Urothelium cell line (cell line): Measurements from ENCODE around the gene STK11IP.
A peak's percentile ranks its signal among the peaks of the same experiment; 100 is the strongest.

Source experiments
- DNase-seq: peaks from one replicate; pipeline ENCODE4 v3.0.0; 2011; ENCODE audit warnings: low spot score, mixed read lengths
- FAIRE-seq: peaks from 2 replicates; lab custom pipeline; 2011; peaks lifted over from hg19 to GRCh38; lab: Jason Lieb, UNC

The STK11IP gene

DNA sequence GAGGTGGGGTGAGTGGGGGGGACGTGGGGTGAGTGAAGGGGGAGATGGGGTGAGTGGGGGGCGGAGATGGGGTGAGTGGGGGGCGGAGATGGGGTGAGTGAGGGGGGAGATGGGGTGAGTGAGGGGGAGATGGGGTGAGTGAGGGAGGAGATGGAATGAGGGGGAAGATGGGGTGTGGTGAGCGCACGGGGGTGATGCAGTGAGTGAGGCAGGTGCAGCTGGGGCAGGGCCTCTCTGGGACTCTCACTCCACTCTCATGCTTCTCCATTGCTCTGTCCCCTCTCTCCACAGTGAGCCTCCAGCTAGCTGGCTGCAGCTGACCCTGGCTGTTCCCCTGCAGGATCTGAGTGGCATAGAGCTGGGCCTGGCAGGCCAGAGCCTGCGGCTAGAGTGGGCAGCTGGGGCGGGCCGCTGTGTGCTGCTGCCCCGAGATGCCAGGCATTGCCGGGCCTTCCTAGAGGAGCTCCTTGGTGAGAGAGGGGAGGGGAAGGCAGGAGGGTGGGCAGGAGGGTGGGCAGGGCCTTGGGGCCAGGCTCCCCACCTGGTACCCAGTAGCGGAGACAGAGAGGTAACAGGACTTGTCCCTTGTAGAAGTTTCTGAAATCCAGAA lies 15.9 kb downstream of the STK11IP start:
- no peak for FAIRE-seq
- no peak for DNase-seq

DNA sequence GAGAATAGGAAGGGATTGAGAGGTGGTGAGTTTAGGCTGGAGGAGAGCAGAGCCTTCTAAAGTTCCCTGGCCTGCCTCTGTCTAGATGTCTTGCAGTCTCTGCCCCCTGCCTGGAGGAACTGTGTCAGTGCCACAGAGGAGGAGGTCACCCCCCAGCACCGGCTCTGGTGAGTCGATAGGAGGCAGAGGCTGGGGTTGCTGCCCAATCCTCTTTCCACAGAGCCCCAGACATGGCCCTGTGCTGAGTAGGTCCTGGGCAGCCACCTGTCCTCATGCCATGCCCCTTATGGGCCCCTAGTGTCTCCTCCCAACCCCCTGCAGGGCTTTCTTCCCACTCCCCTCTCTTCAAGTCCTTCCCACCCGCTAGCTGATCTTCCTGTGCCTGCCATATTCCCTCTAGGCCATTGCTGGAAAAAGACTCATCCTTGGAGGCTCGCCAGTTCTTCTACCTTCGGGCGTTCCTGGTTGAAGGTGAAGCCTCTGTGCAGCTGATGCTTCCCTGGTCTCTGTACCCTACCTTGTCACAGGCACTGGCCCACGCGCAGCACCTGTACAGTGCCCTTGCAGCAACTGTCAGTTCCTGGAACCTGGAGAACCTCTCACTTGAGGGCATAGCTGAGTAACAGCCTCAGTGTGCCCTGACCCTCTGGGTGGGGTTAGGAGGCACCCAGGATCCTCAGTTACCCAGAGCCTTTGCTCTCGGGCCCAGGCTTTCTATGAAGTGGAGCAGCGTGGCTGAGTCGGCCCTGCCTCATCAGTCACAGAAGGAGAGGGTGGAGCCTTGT lies 16.6 kb downstream of the STK11IP start:
- no peak for FAIRE-seq
- DNase-seq, result no peak

DNA sequence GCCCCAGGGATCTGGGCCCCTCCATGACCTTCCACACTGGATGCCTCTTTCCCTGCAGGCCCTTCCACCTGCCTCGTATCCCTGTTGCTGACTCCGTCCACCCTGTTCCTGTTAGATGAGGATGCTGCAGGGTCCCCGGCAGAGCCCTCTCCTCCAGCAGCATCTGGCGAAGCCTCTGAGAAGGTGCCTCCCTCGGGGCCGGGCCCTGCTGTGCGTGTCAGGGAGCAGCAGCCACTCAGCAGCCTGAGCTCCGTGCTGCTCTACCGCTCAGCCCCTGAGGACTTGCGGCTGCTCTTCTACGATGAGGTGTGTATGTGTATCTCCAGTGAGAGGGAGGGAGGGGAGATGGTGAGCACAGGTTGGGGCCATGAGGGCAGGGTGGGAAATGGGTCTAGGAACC lies 17.4 kb downstream of the STK11IP start:
- FAIRE-seq (no peak), DNase-seq (no peak)

DNA sequence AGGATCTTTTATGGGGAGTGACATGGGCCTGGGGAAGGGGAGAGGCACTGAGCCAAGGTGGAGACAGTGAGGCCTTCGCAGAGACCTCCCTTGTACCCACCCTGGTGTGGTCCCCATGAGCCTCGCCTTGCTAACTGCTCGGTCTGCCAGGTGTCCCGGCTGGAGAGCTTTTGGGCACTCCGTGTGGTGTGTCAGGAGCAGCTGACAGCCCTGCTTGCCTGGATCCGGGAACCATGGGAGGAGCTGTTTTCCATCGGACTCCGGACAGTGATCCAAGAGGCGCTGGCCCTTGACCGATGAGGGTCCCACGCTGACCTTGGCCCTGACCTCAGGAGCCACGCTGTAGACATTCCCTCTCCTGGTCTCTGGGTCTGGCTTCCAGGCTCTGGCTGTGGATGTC lies 18.2 kb downstream of the STK11IP start:
- FAIRE-seq (no peak), DNase-seq (no peak)

DNA sequence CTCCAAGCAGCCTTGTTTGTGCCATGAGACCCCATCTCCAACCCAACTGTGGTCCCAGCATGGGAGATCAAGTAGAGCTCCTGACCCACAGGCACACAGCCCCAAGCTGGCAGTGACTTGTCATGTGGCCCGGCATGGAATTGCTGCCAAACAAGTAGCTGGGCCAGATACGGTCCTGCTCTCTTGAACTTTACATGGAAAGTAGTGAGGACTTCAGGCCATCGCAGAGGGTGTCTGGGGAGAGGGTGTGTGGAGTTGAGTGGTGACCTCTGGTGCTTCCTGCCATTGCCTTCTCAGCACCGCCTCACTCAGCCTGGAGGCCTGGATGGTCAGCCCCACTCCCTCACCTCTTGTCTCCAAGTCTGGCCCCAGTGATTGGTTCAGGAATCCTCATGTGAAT lies 18.9 kb downstream of the STK11IP start:
- FAIRE-seq, result no peak
- DNase-seq, result no peak

DNA sequence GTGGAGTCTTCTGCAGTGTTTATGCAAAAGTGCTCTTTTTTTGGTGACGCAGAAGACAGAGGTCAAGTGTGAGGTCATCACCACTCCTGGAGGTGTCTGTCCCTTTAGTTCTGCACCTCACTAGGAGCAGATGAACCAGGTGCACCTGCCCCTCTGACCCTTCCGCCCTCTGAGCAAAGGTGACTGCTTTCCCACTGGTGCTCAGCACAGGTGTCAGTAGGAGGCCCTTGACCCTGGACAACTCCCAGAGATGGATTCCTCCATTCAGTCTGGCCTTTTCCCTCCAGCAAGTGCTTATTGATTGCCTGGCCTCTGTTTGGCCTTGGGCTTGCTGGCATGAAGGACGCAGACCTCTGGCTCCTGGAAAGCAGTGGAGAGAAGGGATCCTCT lies 21.1 kb downstream of the STK11IP start:
- no peak for DNase-seq

DNA sequence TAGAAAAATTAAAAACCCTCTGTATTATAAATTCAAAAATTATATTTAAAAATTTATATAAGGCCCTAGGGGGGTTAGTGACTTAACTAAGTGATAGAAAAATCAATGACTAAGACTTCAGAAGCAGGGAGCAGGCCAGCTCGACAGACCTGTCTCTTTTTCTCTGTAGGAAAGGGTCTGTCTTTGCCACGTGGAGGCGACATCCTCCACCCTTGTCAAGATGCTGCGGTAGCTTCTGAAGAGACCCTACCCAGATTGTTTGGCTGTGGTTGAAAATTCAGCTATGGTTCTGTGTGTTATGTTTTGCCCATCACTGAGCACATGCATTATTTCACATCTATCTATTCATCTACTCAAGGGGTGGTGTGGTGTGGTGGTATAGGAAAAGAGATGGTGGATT lies 21.6 kb downstream of the STK11IP start:
- DNase-seq, result no peak
- FAIRE-seq, result no peak

More for the DNA sequence above, 21.1 kb downstream of the STK11IP start:
- no peak for FAIRE-seq

DNA sequence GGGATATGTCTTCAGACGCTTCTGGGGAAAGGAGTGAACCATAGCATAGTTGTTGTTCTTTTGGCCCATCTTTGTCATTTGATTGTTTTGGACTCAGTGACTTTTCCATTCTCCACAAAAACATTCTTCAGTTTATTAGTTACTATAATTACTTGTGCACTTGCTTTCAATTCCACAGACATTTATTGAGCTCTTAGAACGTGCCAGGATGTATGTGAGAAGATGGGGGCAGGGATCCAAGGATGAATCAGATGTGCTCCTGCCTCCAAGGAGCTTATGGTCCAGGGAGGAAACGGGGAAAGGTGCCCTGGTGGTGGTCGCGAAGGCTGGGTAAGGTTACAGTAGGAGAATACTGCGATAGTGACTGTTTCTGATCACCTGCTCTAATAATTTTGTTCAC lies 22.9 kb downstream of the STK11IP start:
- no peak for FAIRE-seq
- no peak for DNase-seq

DNA sequence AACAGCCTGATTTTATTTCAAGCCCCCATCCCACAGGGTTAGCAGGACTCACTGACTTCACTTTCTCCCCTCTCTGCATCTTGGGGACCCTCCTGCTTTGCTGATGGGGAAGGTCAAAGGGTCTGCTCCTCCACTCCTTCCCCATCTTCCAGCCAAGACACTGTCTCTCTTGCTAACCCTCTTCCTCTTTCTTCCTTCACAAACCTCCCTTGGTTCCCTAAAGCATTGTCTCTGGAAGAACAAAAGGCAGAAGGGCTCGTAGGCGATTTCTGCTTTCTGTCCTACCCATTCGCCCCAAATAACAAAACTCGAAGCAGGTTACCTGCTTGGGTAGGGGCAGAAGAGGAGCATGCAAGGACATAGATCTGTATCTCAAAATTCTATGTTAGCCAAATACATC lies 24.3 kb downstream of the STK11IP start:
- FAIRE-seq (no peak), DNase-seq (no peak)

DNA sequence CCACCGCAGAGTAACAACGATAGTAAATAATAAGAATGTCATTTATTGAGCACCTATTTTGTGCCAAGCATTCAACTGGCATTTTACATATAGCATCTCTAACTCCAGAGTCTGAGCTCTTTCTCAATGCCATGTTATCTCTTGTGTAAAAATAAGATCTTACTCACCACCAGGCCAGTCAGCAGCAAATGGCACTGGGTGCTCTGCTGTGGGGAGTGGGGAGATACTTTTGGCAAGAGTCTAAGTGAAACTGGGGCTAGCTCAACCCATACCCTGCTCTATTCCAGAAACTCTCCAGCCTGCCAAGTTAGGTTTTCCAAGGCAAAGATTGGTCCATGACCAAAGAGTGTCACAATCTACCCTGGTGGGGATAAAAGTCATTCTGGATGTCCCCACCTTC lies 24.8 kb downstream of the STK11IP start:
- DNase-seq, result no peak
- no peak for FAIRE-seq

DNA sequence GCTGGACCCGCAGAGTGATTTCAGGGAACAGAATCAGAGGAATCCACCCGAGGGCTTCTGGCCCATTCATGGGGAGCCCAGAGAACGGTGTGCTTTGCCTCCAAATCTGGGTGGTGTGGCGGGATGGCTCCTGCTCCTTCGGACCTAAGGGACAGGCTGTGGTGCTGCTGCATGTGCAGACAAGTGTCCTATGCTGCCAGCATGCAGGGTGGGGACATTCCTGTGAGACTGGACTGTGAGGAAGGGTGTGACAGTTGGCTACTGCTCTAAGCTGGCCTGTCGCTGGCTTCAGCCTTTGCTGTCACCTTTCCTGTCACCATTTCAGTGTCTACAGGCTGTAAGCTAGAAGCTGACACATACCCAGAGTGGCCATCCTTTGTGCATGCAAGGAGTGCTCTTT lies 26.9 kb downstream of the STK11IP start:
- peak; percentile 58 for FAIRE-seq

DNA sequence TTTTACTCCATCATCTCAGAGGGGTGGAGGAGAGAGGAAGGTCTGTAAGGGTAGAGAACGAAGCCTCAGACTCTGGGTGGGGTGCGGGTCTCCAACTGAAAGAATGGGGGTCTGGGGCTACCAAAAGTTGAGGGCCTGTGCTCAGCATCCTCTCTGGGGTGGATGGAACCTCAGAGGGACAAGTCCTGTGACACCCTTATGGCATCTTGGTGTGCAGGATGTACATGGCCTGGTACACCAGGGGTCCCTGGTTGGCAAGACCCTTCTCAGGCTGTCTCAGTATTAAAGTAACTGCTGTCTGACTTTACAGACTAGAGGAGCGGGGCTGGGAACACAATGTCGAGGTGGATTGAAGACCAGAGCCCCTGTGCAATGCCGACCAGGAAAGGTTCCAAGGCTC lies 27.5 kb downstream of the STK11IP start:
- FAIRE-seq (no peak), DNase-seq (no peak)

More for the DNA sequence above, 26.9 kb downstream of the STK11IP start:
- no peak for DNase-seq

DNA sequence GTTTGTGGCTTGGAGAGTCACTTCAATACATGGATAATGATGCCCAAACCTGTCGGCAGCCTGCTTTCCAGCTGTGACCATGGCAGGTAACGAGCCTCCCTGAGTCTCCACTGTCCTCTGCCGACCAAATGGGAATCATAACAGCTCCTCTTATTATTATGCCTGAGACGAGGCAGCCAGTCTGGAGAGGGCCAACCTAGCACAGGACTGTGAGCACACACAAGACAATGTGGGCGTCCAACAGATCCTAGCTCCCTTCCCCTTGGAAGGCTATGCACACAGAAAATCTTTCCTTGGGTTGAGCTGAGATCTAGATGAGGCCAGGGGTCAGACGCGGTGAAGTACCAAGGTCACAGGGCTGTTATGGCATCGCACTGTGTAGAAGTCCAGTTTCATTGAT lies 28.9 kb downstream of the STK11IP start:
- DNase-seq, result no peak
- FAIRE-seq, result no peak

DNA sequence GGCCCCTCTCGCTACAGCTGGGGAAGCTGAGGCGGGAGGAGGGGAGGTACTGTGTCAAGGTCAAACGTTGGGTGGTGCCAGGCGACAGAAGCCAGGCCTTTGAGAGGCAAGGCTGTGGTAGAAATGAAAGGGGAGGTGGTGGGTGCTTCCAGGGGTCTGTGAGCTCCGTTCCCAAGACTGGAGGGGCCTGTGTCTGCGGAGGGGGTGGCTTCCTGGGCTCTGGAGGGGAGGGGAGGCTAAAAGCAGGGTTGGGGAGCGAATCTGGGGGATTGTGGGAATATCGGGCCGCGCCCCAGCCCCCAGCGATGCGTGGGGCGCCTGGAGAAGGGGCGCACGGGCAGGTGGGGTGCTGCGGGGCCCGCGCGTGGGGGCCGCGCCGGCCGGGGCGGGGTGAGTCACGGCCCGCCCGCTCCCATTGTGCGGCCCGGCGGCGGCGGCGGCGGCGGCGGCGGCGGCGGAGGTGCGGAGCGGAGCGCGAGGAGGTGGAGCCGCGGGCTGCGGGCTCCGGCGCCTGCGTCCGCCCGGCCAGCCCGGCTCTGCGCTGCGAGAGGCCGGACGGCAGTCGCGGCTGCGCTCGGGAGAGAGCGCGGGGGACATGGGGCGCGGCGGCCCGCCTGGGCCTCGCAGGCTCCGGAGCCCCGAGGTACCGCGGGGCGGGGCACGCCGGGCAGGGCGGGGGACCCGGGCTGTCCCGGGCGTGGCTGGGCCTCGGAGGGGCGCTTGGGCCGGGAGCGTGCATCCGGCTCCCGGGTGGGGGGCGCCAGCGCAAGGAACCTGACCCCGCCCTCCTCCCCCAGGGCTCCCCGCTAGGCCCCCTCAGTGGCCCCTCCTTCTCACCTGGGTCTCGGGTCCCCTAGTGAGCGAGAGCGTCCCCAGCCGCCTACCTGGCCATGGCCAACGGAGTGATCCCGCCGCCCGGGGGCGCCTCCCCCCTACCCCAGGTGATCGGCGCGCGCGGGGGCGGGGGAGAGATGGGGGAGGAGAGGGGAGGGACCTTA lies 29.7 kb downstream of the STK11IP start, which contains the start of gene SLC4A3:
SLC4A3 (plus strand) TSS at position 528 of the 998 bp plus-strand sequence; CDS start at position 891, 363 bp downstream.
- DNase-seq (peak; percentile 77), FAIRE-seq (no peak)

DNA sequence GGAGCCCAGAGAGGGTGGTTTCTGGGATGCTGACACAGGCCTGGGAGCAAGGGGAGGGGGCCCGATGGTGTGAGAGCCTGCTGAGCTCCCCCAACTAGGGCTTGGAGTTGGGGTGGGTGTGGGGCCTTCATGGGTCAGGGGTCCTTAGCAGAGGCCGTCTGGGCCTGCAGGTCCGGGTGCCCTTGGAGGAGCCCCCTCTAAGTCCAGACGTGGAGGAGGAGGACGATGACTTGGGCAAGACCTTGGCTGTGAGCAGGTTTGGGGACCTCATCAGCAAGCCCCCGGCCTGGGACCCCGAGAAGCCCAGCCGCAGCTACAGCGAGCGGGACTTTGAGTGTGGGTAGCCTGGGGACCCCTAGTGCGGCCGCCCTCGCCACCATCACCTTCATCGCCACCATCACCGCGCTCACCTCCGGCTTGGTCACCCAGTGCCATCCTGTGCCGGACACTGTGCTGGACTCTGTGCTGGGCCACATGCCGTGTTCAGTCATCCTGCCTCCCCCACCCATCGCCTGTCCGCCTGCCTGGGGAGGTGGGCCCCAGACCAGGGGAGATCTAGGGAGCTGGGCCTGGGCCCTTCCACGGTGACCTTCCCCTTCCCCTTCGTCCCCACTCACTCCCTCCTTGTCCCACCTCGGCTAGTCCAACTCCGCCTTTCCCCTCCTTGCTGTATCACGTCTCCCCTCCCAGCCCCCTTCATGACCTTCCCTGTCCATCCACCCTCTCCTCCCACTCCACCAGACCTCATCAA lies 30.8 kb downstream of the STK11IP start:
- FAIRE-seq, result no peak
- DNase-seq, result no peak

DNA sequence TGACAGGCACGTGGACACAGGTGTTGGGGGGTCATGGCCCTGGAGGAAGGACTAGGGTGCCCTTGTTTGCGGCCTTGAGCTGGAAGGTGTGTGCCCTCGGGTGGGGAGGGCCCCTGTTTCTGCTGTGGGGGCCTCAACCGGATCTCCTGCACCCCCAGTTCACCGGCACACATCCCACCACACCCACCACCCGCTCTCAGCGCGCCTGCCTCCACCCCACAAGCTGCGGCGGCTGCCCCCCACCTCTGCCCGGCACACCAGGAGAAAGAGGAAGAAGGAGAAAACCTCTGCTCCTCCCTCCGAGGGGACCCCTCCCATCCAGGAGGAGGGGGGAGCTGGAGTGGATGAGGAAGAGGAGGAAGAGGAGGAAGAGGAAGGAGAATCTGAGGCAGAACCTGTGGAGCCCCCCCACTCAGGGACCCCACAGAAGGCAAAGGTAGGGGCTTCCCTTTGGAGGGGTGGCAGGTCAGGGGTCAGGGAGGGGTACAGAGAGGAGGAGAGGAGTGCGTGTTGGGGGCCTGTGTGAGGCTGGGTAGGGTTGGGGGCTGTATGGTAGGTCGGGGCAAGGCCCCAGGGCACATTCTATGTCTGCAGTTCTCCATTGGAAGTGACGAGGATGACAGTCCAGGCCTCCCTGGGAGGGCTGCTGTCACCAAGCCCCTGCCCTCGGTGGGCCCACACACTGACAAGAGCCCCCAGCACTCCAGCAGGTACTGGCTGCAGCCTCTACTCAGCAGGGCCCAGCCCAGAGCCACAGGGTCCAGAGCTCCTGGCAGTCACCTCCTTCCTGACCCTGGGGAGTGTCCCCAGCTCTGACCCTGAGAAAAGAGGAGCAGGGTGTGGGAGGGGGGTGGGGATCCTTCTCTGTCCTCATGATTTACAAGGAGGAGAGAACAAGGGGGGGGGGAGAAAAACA lies 31.6 kb downstream of the STK11IP start:
- DNase-seq, result no peak
- no peak for FAIRE-seq

DNA sequence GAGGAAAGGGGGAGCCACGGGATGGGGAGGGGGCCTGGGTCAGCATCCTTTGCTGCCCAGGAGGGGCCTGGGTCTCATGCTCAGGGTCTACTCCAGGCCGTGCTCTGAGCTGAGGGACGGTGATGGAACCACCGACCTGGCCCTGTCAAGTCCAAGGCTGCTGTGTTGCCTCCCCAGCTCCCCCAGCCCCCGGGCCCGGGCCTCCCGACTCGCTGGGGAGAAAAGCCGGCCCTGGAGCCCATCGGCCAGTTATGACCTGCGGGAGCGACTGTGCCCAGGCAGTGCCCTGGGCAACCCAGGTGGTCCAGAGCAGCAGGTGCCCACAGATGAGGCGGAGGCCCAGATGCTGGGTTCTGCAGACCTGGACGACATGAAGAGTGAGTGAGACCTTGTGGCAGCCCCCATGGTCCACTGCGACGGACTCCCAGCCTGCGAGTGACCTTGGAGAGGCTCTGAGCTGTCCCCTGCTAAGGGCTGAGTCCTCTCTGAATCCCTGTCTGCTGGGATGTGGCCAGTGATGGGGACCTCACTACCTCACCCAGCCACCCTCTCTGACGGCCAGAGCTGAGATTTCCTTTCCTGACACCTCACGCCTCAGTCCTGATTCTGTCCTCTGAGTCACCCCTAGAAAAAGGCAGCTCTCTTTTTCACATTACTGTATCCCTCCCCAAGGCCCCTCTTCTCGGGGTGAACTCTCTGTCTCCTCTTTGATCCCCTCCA lies 32.5 kb downstream of the STK11IP start:
- DNase-seq (no peak), FAIRE-seq (no peak)

DNA sequence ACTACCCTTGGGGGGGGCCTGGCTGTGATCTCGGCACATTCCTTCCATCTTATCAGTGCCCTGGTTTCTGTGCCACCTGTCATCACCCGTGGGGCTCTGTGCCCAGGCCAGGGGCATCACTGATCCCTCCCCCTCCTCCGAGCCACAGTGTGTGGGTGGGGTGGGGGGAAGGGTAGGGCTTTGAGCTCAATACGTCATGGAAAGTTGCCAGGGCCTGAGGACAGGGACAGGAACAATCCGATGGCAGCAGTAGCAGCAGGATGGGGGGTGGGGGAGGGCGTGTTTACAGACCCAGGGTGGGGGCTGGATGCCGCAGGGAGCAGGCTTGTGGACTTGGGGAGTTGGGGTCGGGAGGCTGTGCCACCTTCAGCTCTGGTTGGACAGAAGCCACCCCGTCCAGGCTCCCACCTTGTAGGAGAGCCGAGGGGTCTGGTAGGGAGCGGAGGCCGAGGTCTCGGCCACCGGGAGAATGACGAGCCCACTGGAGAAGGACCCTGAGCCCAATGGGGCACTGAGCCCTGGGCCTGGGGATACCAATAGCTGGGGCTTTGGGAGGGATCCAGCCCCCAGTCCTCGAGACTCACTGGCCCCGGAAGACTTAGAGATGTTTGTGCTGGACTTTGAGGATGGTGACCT lies 33.2 kb downstream of the STK11IP start:
- FAIRE-seq, result no peak

More for the DNA sequence above, 33.2 kb downstream of the STK11IP start:
- no peak for DNase-seq
